ENCODE results near the gene MATN4. TPM values are rescaled to one million over a fixed set of nuclear protein-coding genes. Genes with fewer than 3 reads are reported as not detected.

Gene MATN4
- total RNA-seq, 1 experiment from 2014 or later = 1.9 TPM

GRCh38 chr20:45291526-45291925 is 16.6 kb downstream of the MATN4 start (continued):
- TF ChIP-seq AR (CRISPR knock-in tag; IDR thresholded peaks at IDR 0.05) = no peak
- no peak for TF ChIP-seq FOXP1 (CRISPR knock-in tag; IDR thresholded peaks at IDR 0.05; ENCODE audit: borderline replicate concordance)

DNA sequence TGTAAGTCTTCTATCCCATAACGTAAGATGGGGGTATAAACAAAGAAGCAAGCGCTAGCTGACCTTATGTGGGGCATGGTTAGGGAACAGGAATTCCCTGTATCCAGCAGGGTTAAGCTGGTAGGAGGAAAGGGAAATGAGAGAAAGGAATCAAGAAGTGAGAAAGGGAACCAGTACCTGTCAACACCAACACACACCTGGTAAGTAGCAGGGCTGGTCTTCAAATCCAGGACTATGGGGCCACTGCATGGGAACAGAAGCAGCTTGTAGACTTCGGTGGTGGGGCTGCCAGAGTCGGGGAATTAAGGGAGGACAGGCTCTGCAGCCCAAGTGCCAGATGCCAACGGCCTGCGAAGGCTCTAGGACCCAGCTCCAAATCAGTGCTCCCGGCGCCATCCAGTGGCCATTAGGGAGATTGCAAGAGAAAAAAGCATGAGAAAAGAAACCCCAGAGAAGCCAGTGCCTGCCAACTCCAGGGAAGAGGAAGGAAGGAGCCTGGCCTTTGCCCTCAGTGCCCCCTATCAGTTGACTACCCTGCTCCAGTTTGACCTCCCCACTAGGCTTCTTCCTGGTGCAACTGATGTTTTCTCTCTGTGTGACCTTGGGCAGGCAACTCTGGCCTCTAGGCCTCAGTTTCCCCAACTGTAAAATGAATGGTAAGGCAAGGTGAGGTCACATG is 17.3 kb downstream of the MATN4 start:
- H3K4me1 Mint-ChIP-seq = peaks cover 7% of the 10 kb centered on the region; the same call in 1 of the 2 replicates
- peaks cover 62% of the 10 kb centered on the region for H3K27me3 Mint-ChIP-seq (ENCODE audit: low read depth)
- ChIA-PET CTCF (interaction anchor here (0.5 to 6.1 kb wide), 49 partner anchors 9 to 331 kb away, joined by 3 to 154 read pairs (median 4); partner anchors contain the start of genes KCNS1, MATN4, RBPJL and SEMG1), POLR2A (interaction anchor here (0.6 kb wide), 1 partner anchor 377 kb away, joined by 5 read pairs; no protein-coding TSS in a partner anchor)
- DNase-seq (ENCODE audit: low spot score) (peak; percentile 85), ATAC-seq (peak; percentile 41)
- TF ChIP-seq IRF2 (CRISPR knock-in tag; IDR thresholded peaks at IDR 0.05; ENCODE audit: borderline replicate concordance, low read depth) (no peak), MLX (CRISPR knock-in tag; IDR thresholded peaks at IDR 0.05) (no peak), ZBTB21 (CRISPR knock-in tag; IDR thresholded peaks at IDR 0.05; ENCODE audit: borderline replicate concordance) (0 out of 2 replicates have a peak, but pooled peaks have one; percentile 20)
- TF ChIP-seq, protein P1, sequence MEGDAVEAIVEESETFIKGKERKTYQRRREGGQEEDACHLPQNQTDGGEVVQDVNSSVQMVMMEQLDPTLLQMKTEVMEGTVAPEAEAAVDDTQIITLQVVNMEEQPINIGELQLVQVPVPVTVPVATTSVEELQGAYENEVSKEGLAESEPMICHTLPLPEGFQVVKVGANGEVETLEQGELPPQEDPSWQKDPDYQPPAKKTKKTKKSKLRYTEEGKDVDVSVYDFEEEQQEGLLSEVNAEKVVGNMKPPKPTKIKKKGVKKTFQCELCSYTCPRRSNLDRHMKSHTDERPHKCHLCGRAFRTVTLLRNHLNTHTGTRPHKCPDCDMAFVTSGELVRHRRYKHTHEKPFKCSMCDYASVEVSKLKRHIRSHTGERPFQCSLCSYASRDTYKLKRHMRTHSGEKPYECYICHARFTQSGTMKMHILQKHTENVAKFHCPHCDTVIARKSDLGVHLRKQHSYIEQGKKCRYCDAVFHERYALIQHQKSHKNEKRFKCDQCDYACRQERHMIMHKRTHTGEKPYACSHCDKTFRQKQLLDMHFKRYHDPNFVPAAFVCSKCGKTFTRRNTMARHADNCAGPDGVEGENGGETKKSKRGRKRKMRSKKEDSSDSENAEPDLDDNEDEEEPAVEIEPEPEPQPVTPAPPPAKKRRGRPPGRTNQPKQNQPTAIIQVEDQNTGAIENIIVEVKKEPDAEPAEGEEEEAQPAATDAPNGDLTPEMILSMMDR (IDR thresholded peaks at IDR 0.05) = peak; percentile 84
- peaks cover 12% of the 10 kb centered on the region; the same call in 1 of the 2 replicates for H3K36me3 Mint-ChIP-seq
- H3K27ac Mint-ChIP-seq = no peak overlapping the region
- no peak overlapping the region for H3K4me3 Mint-ChIP-seq
- H3K9me3 Mint-ChIP-seq = peaks cover 13% of the 10 kb centered on the region

- no peak for TF ChIP-seq GTF2I (CRISPR knock-in tag; conservative IDR thresholded peaks at IDR 0.05)
- TF ChIP-seq ZBTB21 (CRISPR knock-in tag; IDR thresholded peaks at IDR 0.05; ENCODE audit: borderline replicate concordance) = no peak
- TF ChIP-seq, protein P2, sequence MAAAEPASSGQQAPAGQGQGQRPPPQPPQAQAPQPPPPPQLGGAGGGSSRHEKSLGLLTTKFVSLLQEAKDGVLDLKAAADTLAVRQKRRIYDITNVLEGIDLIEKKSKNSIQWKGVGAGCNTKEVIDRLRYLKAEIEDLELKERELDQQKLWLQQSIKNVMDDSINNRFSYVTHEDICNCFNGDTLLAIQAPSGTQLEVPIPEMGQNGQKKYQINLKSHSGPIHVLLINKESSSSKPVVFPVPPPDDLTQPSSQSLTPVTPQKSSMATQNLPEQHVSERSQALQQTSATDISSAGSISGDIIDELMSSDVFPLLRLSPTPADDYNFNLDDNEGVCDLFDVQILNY (CRISPR knock-in tag; IDR thresholded peaks at IDR 0.05) = no peak
- TF ChIP-seq NFATC4 (CRISPR knock-in tag; IDR thresholded peaks at IDR 0.05) = no peak
- Mint-ChIP-seq H3K9me3 (peaks cover 12% of the 10 kb centered on the region), H3K36me3 (peaks cover 10% of the 10 kb centered on the region; the same call in 1 of the 2 replicates), H3K4me1 (peaks cover 7% of the 10 kb centered on the region; the same call in 1 of the 2 replicates), H3K27me3 (ENCODE audit: low read depth) (peaks cover 56% of the 10 kb centered on the region), H3K27ac (no peak overlapping the region), H3K4me3 (no peak overlapping the region)
- no peak for DNase-seq (ENCODE audit: low spot score)
- ChIA-PET POLR2A (interaction anchor here (0.6 kb wide), 1 partner anchor 376 kb away, joined by 5 read pairs; no protein-coding TSS in a partner anchor), CTCF (interaction anchor here (0.5 to 6.1 kb wide), 49 partner anchors 9 to 330 kb away, joined by 3 to 154 read pairs (median 4); partner anchors contain the start of genes KCNS1, MATN4, RBPJL and SEMG1)
- no peak for ATAC-seq
Observed at GRCh38 chr20:45289942-45290676, 18.0 kb downstream of the MATN4 start.

DNA sequence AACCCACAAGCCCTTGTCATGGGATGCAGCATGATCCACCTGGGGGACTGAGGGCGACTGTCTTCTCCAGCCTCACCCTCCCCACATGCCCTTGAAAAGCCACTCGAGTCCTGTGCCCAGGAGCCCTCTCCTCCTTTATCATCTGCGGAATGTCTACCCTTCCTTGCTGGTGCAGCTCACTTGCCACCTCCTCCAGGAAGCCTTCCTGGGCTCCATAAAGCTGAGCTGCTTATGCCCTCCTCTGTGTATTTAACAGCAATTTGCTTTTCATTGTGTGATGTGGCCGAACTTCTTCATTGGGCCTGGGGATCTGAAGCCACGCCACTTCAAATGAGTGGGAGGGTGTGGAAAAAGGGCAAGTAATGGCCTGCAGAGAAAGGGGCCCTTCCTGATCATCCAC is 19.2 kb downstream of the MATN4 start:
- DNase-seq (ENCODE audit: low spot score) = no peak
- Mint-ChIP-seq H3K4me1 (peaks cover 7% of the 10 kb centered on the region; the same call in 1 of the 2 replicates), H3K27me3 (ENCODE audit: low read depth) (peaks cover 44% of the 10 kb centered on the region), H3K4me3 (no peak overlapping the region), H3K36me3 (0 out of 2 replicates have a peak, but pooled peaks cover under 1% of the 10 kb centered on the region), H3K27ac (no peak overlapping the region), H3K9me3 (peaks cover under 1% of the 10 kb centered on the region)
- POLR2A ChIA-PET = no interaction called here
- CTCF ChIA-PET = interaction anchor here (1.0 to 1.6 kb wide), 5 partner anchors 15 to 178 kb away, joined by 3 to 5 read pairs (median 4); no protein-coding TSS in a partner anchor
- no peak for ATAC-seq
- TF ChIP-seq ERG (CRISPR knock-in tag; IDR thresholded peaks at IDR 0.05) = no peak
- TF ChIP-seq, protein P3, sequence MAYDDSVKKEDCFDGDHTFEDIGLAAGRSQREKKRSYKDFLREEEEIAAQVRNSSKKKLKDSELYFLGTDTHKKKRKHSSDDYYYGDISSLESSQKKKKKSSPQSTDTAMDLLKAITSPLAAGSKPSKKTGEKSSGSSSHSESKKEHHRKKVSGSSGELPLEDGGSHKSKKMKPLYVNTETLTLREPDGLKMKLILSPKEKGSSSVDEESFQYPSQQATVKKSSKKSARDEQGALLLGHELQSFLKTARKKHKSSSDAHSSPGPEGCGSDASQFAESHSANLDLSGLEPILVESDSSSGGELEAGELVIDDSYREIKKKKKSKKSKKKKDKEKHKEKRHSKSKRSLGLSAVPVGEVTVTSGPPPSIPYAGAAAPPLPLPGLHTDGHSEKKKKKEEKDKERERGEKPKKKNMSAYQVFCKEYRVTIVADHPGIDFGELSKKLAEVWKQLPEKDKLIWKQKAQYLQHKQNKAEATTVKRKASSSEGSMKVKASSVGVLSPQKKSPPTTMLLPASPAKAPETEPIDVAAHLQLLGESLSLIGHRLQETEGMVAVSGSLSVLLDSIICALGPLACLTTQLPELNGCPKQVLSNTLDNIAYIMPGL (CRISPR knock-in tag; IDR thresholded peaks at IDR 0.05) = no peak
- no peak for TF ChIP-seq ZNF138 (CRISPR knock-in tag; conservative IDR thresholded peaks at IDR 0.05)
- TF ChIP-seq ZNF121 (CRISPR knock-in tag; IDR thresholded peaks at IDR 0.05) = no peak
- TF ChIP-seq, protein P4, sequence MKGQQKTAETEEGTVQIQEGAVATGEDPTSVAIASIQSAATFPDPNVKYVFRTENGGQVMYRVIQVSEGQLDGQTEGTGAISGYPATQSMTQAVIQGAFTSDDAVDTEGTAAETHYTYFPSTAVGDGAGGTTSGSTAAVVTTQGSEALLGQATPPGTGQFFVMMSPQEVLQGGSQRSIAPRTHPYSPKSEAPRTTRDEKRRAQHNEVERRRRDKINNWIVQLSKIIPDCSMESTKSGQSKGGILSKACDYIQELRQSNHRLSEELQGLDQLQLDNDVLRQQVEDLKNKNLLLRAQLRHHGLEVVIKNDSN (CRISPR knock-in tag; IDR thresholded peaks at IDR 0.05) = no peak
- TF ChIP-seq FOXP1 (CRISPR knock-in tag; IDR thresholded peaks at IDR 0.05; ENCODE audit: borderline replicate concordance) = no peak

All from WTC11 (cell line).